Activated T-cell treated with anti-CD3 and anti-CD28 coated beads, Interleukin-2, amount 50 U/mL, for 4 hours (primary cell): ENCODE data around the gene SNAPIN. TPM values are rescaled to one million over a fixed set of nuclear protein-coding genes. Genes with fewer than 3 reads are reported as not detected.
"Not testable (repeated sequence)": the region's sequence is repeated elsewhere in the genome, so short reads cannot be mapped to it uniquely, and the experiment has no call there.

Experiments used
- ATAC-seq, 2 donors: fragments of 200-7000 bp; cut with Tn5 transposase; one replicate each; pipeline ENCODE4 v1.10.0; 2021
- DNase-seq: peaks from one replicate; pipeline ENCODE4 v3.0.0-alpha.2; 2020
- H3K27me3 Mint-ChIP-seq: one replicate; pipeline ENCODE4 v1.8.0; 2021; ENCODE audit warnings: low read depth, mixed read lengths
- H3K36me3 Mint-ChIP-seq: one replicate; pipeline ENCODE4 v1.8.0; 2022; ENCODE audit warnings: mixed read lengths; ENCODE audit not compliant: insufficient read depth
- H3K4me1 Mint-ChIP-seq: one replicate; pipeline ENCODE4 v1.8.0; 2021; ENCODE audit warnings: low read depth, mixed read lengths
- H3K4me3 Mint-ChIP-seq: one replicate; pipeline ENCODE4 v1.8.0; 2021; ENCODE audit warnings: mild to moderate bottlenecking, moderate library complexity, mixed read lengths
- H3K9me3 Mint-ChIP-seq: one replicate; pipeline ENCODE4 v1.8.0; 2021; ENCODE audit warnings: mixed read lengths
- total RNA-seq, 3 donors: library from RNA; stranded (reverse); gene quantifications; one replicate each; pipeline ENCODE4 v1.2.1, GENCODE V29; 2021

SNAPIN gene
- total RNA-seq, 3 donors from 2014 or later, result 32.1 to 36.8 (median 32.7) TPM

DNA sequence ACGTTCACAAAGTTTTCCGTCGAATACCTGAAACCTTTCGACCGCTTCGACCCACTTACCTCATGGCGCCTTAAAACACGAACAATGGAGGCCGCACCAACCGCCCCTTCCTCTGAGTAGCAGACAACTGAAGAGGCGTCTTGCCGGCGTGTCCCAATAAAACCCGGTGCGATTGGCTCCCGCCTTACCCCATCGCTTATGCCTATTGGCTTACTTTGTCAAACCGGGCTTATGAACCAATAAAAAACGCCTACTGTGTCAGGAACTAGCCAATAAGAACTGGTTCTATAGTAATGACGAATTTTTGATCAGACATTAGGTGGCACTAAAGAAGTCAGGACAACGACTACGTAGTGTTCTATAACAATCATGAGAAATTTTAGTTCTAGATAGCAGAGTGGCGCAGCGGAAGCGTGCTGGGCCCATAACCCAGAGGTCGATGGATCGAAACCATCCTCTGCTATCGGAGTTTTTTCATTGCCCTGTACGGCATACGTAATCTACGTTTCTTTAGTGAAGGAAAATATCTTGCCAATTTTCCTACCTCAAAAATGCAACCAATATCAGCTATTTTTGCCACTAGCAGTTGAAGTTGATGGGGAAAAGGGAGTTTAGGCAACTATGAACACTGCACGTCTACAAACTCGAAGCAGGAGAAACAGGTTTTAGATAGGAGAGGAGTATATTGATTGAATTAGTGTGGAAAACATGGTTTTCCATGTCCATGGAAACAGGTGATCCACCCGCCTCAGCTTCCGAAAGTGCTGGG, 12.5 kb downstream of the SNAPIN start, which contains the start of gene ILF2:
Gene ILF2 (minus strand): TSS at position 135 of the 769 bp plus-strand sequence. CDS start 71 bp downstream, at position 64.
- Mint-ChIP-seq H3K36me3 (peaks cover 30% of the 10 kb centered on the region), H3K9me3 (no peaks in the 10 kb centered on the region), H3K4me1 (peaks cover 22% of the 10 kb centered on the region), H3K27me3 (no peaks in the 10 kb centered on the region), H3K4me3 (no peak within 1 kb of the TSS)
- ATAC-seq (peak; percentile 91 to 93), DNase-seq (peak; percentile 98)

DNA sequence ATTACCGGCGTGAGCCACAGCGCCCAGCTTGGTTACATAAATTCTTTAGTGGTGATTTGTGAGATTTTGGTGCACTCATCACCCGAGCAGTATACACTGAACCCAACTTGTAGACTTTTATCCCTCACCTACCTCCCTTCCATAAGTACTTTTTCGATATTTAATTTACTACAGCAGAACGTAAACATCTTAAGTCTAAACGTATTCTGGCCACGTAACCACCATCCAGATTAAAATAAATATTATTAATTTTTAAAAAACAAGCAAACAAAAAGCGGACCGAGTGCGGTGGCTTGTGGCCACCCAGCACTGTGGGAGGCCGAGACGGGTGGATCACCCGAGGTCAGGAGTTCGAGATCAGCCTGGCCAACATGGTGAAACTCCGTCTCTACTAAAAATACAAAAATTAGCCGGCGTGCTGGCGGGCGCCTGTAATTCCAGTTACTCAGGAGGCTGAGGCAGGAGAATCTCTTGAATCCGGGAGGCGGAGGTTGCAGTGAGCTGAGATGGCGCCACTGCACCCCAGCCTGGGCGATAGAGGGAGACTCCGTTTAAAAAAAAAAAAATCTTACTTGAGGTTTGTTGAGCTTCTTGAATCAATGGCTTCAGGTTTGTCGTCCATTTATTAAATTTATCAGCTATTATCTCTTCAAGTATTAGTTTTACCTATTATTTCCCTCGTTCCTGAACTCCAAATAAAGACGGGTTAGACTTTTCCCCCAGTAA, 13.3 kb downstream of the SNAPIN start:
- ATAC-seq (peak; percentile 29 to 35), DNase-seq (peak; percentile 28)
- Mint-ChIP-seq H3K36me3 (peaks cover 27% of the 10 kb centered on the region), H3K4me1 (peaks cover 22% of the 10 kb centered on the region)
- H3K27me3 Mint-ChIP-seq, H3K4me3 Mint-ChIP-seq, H3K9me3 Mint-ChIP-seq: not testable (repeated sequence)

DNA sequence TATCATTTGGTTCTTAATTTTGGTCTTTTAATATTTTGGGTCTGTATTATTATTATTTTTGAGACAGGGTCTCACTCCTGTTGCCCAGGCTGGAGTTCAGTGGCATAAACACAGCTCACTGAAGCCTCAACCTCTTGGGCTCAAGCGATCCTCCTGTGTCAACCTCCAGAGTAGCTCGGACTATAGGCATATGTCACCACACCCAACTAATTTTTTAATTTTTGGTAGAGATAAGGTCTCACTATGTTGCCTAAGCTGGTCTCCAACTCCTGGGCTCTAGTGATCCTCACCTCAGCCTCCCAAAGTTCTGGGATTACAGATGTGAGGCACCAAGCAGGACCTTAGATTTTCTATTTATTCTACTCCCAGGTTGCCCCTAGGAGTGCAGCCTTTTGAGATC, 15.0 kb downstream of the SNAPIN start:
- Mint-ChIP-seq H3K27me3 (peaks cover 16% of the 10 kb centered on the region), H3K4me3 (peak overlapping the region; percentile 52), H3K9me3 (no peaks in the 10 kb centered on the region), H3K4me1 (peaks cover 25% of the 10 kb centered on the region), H3K36me3 (peaks cover 13% of the 10 kb centered on the region)
- DNase-seq (no peak), ATAC-seq (no peak)

DNA sequence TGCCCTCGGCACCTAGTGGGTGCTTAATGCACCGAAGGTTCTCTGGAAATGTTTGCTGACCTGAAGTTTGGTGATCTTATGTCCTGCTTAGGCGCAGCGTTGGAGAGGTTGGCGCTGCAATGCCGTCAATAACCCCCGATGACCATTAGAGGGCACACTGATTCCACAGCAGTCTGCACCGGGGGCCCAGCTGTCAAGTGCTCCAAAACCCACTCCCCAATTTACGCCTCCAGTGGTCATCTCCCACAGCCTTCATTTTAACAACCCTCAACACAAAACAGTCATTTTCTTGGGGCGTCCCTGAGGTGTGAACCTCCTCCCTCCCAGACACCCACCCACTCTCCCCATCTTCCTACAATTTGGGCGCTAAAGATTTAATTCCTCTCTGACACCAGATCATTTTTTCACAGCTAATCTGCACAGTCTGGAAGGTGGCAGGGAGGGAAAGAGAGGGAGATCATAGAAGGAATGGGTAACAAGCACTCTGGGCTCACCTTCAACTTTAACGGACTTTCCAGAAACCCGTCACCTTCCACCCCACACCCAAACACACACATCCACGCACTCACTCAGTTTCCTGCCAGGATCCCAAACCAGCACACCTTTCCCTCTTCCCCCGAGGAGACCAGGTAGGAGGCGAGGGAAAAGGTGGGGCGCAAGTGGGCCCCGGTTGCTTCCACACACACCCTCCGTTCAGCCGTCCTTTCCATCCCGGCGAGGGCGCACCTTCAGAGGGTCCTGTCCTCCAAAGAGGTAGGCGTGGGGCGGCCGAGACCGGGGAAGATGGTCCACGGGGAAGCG, 19.4 kb downstream of the SNAPIN start:
- Mint-ChIP-seq H3K4me3 (peak overlapping the region; percentile 55), H3K9me3 (no peaks in the 10 kb centered on the region), H3K36me3 (no peaks in the 10 kb centered on the region), H3K4me1 (peaks cover 21% of the 10 kb centered on the region), H3K27me3 (peaks cover 41% of the 10 kb centered on the region)
- peak; percentile 30 for DNase-seq
- ATAC-seq, result peak; percentile 41 to 45

DNA sequence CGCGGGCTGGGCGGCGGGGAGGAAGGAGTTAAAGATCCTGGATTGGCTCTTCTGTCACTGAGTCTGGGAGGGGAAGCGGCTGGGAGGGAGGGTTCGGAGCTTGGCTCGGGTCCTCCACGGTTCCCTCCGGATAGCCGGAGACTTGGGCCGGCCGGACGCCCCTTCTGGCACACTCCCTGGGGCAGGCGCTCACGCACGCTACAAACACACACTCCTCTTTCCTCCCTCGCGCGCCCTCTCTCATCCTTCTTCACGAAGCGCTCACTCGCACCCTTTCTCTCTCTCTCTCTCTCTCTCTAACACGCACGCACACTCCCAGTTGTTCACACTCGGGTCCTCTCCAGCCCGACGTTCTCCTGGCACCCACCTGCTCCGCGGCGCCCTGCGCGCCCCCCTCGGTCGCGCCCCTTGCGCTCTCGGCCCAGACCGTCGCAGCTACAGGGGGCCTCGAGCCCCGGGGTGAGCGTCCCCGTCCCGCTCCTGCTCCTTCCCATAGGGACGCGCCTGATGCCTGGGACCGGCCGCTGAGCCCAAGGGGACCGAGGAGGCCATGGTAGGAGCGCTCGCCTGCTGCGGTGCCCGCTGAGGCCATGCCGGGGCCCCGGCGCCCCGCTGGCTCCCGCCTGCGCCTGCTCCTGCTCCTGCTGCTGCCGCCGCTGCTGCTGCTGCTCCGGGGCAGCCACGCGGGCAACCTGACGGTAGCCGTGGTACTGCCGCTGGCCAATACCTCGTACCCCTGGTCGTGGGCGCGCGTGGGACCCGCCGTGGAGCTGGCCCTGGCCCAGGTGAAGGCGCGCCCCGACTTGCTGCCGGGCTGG, 20.2 kb downstream of the SNAPIN start, which contains the start of gene NPR1:
Gene NPR1 (plus strand): TSS at position 170 of the 818 bp plus-strand sequence. CDS start 421 bp downstream, at position 591.
- H3K9me3 Mint-ChIP-seq, result no peaks in the 10 kb centered on the region
- no peaks in the 10 kb centered on the region for H3K36me3 Mint-ChIP-seq
- peaks cover 41% of the 10 kb centered on the region for H3K27me3 Mint-ChIP-seq
- H3K4me1 Mint-ChIP-seq, result peaks cover 21% of the 10 kb centered on the region
- ATAC-seq, result peak; percentile 58 to 60
- peak within 1 kb of the TSS; percentile 67 for H3K4me3 Mint-ChIP-seq
- no peak for DNase-seq

DNA sequence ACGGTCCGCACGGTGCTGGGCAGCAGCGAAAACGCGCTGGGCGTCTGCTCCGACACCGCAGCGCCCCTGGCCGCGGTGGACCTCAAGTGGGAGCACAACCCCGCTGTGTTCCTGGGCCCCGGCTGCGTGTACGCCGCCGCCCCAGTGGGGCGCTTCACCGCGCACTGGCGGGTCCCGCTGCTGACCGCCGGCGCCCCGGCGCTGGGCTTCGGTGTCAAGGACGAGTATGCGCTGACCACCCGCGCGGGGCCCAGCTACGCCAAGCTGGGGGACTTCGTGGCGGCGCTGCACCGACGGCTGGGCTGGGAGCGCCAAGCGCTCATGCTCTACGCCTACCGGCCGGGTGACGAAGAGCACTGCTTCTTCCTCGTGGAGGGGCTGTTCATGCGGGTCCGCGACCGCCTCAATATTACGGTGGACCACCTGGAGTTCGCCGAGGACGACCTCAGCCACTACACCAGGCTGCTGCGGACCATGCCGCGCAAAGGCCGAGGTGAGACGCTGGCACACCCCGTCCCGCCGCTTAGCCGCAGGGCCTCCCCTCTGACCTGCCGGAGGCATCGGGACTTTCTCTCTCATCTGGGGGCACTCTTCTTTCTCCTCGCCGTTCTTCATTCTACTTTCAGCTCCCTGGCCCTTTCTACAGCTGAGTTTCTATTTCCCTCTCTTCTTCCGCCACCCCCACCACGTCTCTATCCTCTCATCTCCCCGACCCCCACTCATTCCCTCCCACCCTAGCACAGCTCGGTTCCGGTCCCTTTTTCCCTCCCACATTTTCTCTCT, 21.0 kb downstream of the SNAPIN start:
- peaks cover 21% of the 10 kb centered on the region for H3K4me1 Mint-ChIP-seq
- H3K4me3 Mint-ChIP-seq, result peak overlapping the region; percentile 67
- DNase-seq, result no peak
- peaks cover 41% of the 10 kb centered on the region for H3K27me3 Mint-ChIP-seq
- H3K36me3 Mint-ChIP-seq, result no peaks in the 10 kb centered on the region
- no peaks in the 10 kb centered on the region for H3K9me3 Mint-ChIP-seq
- peak; percentile 65 to 67 for ATAC-seq

DNA sequence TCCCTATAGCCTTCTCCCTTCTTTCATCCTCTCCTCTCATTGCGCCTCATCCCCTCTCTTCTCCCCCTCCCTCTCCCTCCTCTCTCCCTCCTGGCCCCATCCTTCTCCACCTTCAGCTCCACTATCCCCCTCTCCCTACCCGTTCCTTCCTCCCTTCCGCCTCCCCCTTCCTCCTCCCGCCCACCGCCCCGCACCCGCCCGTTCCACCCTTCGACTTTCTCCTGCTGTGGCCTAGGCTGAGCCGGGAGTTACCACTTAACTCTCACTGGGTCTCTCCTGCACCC, 21.6 kb downstream of the SNAPIN start:
- Mint-ChIP-seq H3K27me3 (peaks cover 43% of the 10 kb centered on the region), H3K4me3 (peak overlapping the region; percentile 67), H3K4me1 (peaks cover 21% of the 10 kb centered on the region), H3K36me3 (no peaks in the 10 kb centered on the region), H3K9me3 (no peaks in the 10 kb centered on the region)
- DNase-seq (no peak), ATAC-seq (no peak)

DNA sequence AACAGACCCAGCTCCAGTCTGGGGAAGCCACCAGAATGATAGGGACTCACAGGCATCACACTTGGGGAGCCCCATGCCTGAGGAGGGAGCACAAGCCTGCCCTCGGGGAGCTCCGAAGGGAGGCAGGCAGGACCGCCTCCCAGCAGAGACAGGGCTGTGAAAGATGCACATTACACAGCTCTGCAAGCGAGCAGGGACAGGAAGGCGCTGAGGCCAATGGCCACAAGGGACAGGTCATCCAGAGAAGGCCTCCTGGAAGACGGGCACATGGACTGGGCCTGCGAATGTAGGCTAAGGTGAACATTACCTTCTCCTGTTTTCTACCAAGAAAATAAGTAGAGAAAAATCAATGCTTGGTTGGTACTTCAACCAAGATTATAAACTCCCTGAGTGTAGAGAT, 24.2 kb downstream of the SNAPIN start:
- Mint-ChIP-seq H3K36me3 (no peaks in the 10 kb centered on the region), H3K9me3 (no peaks in the 10 kb centered on the region), H3K27me3 (peaks cover 35% of the 10 kb centered on the region), H3K4me1 (peaks cover 17% of the 10 kb centered on the region), H3K4me3 (no peak overlapping the region)
- DNase-seq, result no peak
- ATAC-seq, result no peak

DNA sequence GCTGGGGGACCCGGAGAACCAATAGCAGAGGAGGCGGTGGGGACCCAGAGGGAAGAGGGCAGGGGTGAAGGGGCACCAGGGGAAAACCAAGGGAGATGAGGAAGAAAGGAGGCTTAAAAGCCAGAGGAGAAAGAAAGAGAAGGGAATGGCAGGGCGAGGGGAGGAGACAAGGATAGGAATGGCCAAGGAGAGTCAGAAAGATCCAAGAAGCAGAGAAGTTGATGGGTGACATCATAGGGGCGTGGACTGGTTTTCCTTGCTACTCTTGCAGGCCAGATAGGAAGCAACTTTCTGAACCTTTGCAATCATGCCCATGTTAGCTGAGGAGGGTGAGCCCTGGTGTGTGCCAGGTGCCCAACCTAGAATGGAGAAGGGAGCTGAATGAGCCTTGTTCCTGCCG, 25.4 kb downstream of the SNAPIN start:
- Mint-ChIP-seq H3K36me3 (no peaks in the 10 kb centered on the region), H3K4me3 (no peak overlapping the region), H3K27me3 (peaks cover 29% of the 10 kb centered on the region), H3K9me3 (no peaks in the 10 kb centered on the region), H3K4me1 (peaks cover 7% of the 10 kb centered on the region)
- ATAC-seq (no peak), DNase-seq (no peak)

DNA sequence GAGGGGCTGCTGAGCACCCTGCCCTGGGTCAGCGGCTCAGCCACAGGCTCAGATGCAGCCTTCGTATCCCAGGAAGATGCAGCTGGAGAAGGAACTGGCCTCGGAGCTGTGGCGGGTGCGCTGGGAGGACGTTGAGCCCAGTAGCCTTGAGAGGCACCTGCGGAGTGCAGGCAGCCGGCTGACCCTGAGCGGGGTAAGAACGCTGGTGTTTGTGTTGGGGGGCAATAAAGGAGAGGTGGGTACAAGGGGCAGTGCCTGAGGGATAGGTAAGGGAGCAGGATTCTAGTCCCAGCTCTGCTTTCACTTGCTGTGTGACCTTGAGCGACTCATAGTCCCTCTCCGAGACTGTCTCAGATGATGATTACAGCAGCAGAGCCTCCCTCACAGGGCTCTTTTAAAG, 26.4 kb downstream of the SNAPIN start:
- Mint-ChIP-seq H3K4me1 (peaks cover 3% of the 10 kb centered on the region), H3K27me3 (peaks cover 25% of the 10 kb centered on the region), H3K4me3 (no peak overlapping the region), H3K9me3 (no peaks in the 10 kb centered on the region), H3K36me3 (no peaks in the 10 kb centered on the region)
- ATAC-seq, result no peak
- no peak for DNase-seq

DNA sequence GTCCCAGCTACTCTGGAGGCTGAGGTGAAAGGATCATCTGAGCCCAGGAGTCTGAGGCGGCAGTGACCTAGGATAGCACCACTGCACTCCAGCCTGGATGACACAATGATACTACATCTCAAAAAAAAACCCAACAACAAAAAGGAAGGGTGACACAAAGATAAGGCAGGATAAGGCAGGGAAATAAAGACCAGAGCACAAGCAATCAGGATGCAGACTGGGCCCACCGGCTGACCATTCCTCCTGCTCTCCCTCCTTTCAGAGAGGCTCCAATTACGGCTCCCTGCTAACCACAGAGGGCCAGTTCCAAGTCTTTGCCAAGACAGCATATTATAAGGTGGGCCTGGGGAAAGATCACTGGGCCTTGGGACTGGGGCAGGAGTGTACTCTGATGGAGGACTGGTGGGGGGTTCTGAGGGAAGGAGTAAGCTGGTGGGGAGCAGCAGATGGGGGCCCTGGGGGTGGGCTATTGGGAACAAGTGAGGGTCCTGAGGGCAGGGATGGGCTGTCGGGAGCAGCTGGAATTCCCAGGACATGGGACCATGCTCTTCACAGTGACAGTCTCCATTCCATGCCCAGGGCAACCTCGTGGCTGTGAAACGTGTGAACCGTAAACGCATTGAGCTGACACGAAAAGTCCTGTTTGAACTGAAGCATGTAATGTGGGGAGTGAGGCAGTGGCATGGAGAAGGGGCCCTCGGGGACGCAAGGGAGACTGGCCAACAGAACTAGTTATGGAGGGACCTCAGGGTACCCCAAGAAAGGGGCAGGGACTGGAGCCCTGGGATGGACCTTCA, 27.2 kb downstream of the SNAPIN start:
- H3K4me3 Mint-ChIP-seq, result no peak overlapping the region

DNA sequence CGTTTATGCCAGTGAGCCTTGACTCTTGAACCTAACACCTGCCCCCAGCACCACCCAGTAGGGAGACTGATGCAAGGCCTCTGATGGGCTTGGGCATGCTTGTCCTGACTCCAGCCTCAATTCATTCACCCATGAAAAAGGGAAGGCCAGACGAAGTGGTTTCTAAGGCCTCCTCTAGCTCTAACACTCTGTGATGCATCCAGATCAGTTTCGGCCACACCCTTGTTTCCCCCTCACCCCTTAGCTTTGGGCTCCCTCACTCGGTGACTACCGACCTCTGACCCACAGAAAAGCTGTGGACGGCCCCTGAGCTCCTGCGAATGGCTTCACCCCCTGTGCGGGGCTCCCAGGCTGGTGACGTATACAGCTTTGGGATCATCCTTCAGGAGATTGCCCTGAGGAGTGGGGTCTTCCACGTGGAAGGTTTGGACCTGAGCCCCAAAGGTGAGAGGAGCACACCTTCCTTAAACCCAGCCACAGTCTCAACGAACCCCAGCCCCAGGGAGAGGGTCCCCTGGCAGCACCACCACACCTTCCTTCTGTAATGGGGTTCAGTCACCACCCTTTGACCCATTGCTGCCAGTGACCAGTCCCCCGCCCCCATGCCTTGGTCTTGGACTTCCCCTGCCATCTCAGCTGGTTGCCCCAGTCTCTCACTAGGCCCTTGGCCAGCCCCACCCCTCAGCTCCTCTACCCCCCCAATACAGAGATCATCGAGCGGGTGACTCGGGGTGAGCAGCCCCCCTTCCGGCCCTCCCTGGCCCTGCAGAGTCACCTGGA, 29.0 kb downstream of the SNAPIN start:
- DNase-seq, result no peak
- H3K4me3 Mint-ChIP-seq, result no peak overlapping the region
- H3K9me3 Mint-ChIP-seq, result no peaks in the 10 kb centered on the region
- H3K36me3 Mint-ChIP-seq, result no peaks in the 10 kb centered on the region
- no peak for ATAC-seq
- peaks cover 9% of the 10 kb centered on the region for H3K4me1 Mint-ChIP-seq
- H3K27me3 Mint-ChIP-seq, result peaks cover 9% of the 10 kb centered on the region

More for the DNA sequence above, 27.2 kb downstream of the SNAPIN start:
- peaks cover 19% of the 10 kb centered on the region for H3K27me3 Mint-ChIP-seq
- H3K36me3 Mint-ChIP-seq, result no peaks in the 10 kb centered on the region
- DNase-seq (no peak), ATAC-seq (no peak)
- H3K9me3 Mint-ChIP-seq, result no peaks in the 10 kb centered on the region
- H3K4me1 Mint-ChIP-seq, result peaks cover 3% of the 10 kb centered on the region
